Fibroblast of lung (primary cell): ENCODE data around the gene CENPE. TPM values are rescaled to one million over a fixed set of nuclear protein-coding genes. Genes with fewer than 3 reads are reported as not detected.

ENCODE experiments used
- DNase-seq, 2 donors: peaks; one replicate each; pipeline versions ENCODE4 v3.0.0 to v3.0.0-alpha.2; 2010; ENCODE audit warnings: low read depth in 2 of 2
- H2AFZ ChIP-seq: 2 replicates; pipeline ENCODE4 v1.5.1; 2012; ENCODE audit warnings: low read length, control low read depth, inconsistent platforms
- H3K27ac ChIP-seq: 2 replicates; pipeline ENCODE4 v1.5.1; 2011; ENCODE audit warnings: low read length, control low read depth; ENCODE audit not compliant: insufficient read depth
- H3K27me3 ChIP-seq: 2 replicates; pipeline ENCODE4 v1.5.1; 2011; ENCODE audit warnings: mild to moderate bottlenecking, low read length; ENCODE audit not compliant: control insufficient read depth, insufficient read depth
- H3K36me3 ChIP-seq: 2 replicates; pipeline ENCODE4 v1.5.1; 2011; ENCODE audit warnings: low read length; ENCODE audit not compliant: control insufficient read depth, insufficient read depth
- H3K4me1 ChIP-seq: 2 replicates; pipeline ENCODE4 v1.5.1; 2011; ENCODE audit warnings: low read length; ENCODE audit not compliant: control insufficient read depth, insufficient read depth; ENCODE audit errors: extremely low read depth
- H3K4me2 ChIP-seq: 2 replicates; pipeline ENCODE4 v1.5.1; 2011; ENCODE audit warnings: low read length, control low read depth; ENCODE audit not compliant: insufficient read depth; ENCODE audit errors: extremely low read depth
- H3K4me3 ChIP-seq, 4 experiments: fragments of 200-600 bp in 1 of 4; sonication (generic) in 1 of 4; replicated peaks in 1 of 4; 2 replicates each; pipeline ENCODE4 v1.5.1; 2011 to 2016; ENCODE audit warnings: low read length in 4 of 4, low read depth in 3 of 4, mild to moderate bottlenecking in 3 of 4, control low read depth in 2 of 4, inconsistent platforms in 1 of 4, mixed read lengths in 1 of 4; ENCODE audit not compliant: insufficient read depth in 1 of 4; ENCODE audit errors: control extremely low read depth in 1 of 4
- H3K79me2 ChIP-seq: 2 replicates; pipeline ENCODE4 v1.5.1; 2012; ENCODE audit warnings: mild to moderate bottlenecking, low read length, inconsistent platforms; ENCODE audit not compliant: control insufficient read depth, insufficient read depth
- H3K9ac ChIP-seq: 2 replicates; pipeline ENCODE4 v1.5.1; 2011; ENCODE audit warnings: mild to moderate bottlenecking, low read length, control low read depth; ENCODE audit not compliant: insufficient read depth
- H3K9me3 ChIP-seq: 2 replicates; pipeline ENCODE4 v1.5.1; 2012; ENCODE audit warnings: low read depth, low read length; ENCODE audit not compliant: control insufficient read depth, insufficient read depth
- H4K20me1 ChIP-seq: 2 replicates; pipeline ENCODE4 v1.5.1; 2011; ENCODE audit warnings: low read length; ENCODE audit not compliant: control insufficient read depth, insufficient read depth; ENCODE audit errors: extremely low read depth
- CTCF ChIP-seq, 2 donors: IDR thresholded peaks in 1 of 2; conservative IDR thresholded peaks in 1 of 2; 1 replicate in 1 of 2; 2 replicates in 1 of 2; pipeline ENCODE4 v1.5.1; 2011 to 2012; ENCODE audit warnings: low read length in 2 of 2, control low read depth in 1 of 2, inconsistent platforms in 1 of 2, low read depth in 1 of 2, mild to moderate bottlenecking in 1 of 2
- EZH2 ChIP-seq: IDR thresholded peaks from 2 replicates; pipeline ENCODE4 v1.5.1; 2012; ENCODE audit warnings: low read length, control low read depth, mild to moderate bottlenecking; ENCODE audit errors: missing control alignments
- polyA plus RNA-seq, 2 donors: library from polyadenylated mRNA; depleted of rRNA in 1 of 2; stranded (reverse) in 1 of 2; unstranded in 1 of 2; fragments of >200 nt; gene quantifications; 2 replicates each; pipeline ENCODE4 v1.2.1, GENCODE V29; 2011 to 2012; ENCODE audit warnings: missing spikeins in 1 of 2
- total RNA-seq: library from RNA; depleted of rRNA; stranded (reverse); fragments of >200 nt; gene quantifications from 2 replicates; pipeline ENCODE4 v1.2.1, GENCODE V29; 2014

CENPE gene
- total and polyA plus RNA-seq, 2 donors (not counting 1 experiment from before 2014, with no cell fraction given) = 4.1 to 8.6 TPM

GRCh38 chr4:103129174-103129573 lies 69.0 kb downstream of the CENPE start:
- Histone ChIP-seq H3K36me3 (no peaks in the 10 kb centered on the region), H3K4me2 (no peak overlapping the region), H3K79me2 (no peaks in the 10 kb centered on the region), H4K20me1 (no peaks in the 10 kb centered on the region), H3K4me3 (no peak overlapping the region), H3K27ac (no peak overlapping the region), H3K27me3 (no peaks in the 10 kb centered on the region), H3K9ac (no peak overlapping the region), H2AFZ (no peak overlapping the region), H3K4me1 (no peaks in the 10 kb centered on the region), H3K9me3 (no peaks in the 10 kb centered on the region)
- DNase-seq = no peak
- TF ChIP-seq EZH2 = no peak
- TF ChIP-seq CTCF (conservative IDR thresholded peaks at IDR 0.05 in 1 of 2, IDR thresholded peaks at IDR 0.05 in 1 of 2; ENCODE audit: low read depth in 1 of 2, low read length in 2 of 2) = no peak

GRCh38 chr4:103126126-103126525 lies 72.0 kb downstream of the CENPE start:
- Histone ChIP-seq H3K4me1 (no peaks in the 10 kb centered on the region), H4K20me1 (no peaks in the 10 kb centered on the region), H3K27me3 (no peaks in the 10 kb centered on the region), H3K4me3 (no peak overlapping the region), H3K79me2 (no peaks in the 10 kb centered on the region), H3K4me2 (no peak overlapping the region), H3K36me3 (no peaks in the 10 kb centered on the region), H3K9ac (no peak overlapping the region), H3K27ac (no peak overlapping the region), H2AFZ (peak overlapping the region; percentile 37), H3K9me3 (no peaks in the 10 kb centered on the region)
- TF ChIP-seq EZH2 (no peak), CTCF (conservative IDR thresholded peaks at IDR 0.05 in 1 of 2, IDR thresholded peaks at IDR 0.05 in 1 of 2; ENCODE audit: low read depth in 1 of 2, low read length in 2 of 2) (no peak)
- no peak for DNase-seq

GRCh38 chr4:103123114-103123513 lies 75.0 kb downstream of the CENPE start:
- Histone ChIP-seq H4K20me1 (no peaks in the 10 kb centered on the region), H3K4me1 (peaks cover 4% of the 10 kb centered on the region), H3K36me3 (no peaks in the 10 kb centered on the region), H3K27ac (no peak overlapping the region), H3K9ac (no peak overlapping the region), H3K79me2 (no peaks in the 10 kb centered on the region), H3K4me3 (no peak overlapping the region), H3K27me3 (no peaks in the 10 kb centered on the region), H2AFZ (no peak overlapping the region), H3K4me2 (no peak overlapping the region), H3K9me3 (no peaks in the 10 kb centered on the region)
- no peak for DNase-seq
- TF ChIP-seq EZH2 (no peak), CTCF (conservative IDR thresholded peaks at IDR 0.05 in 1 of 2, IDR thresholded peaks at IDR 0.05 in 1 of 2; ENCODE audit: low read depth in 1 of 2, low read length in 2 of 2) (no peak)
